Mucosa of rectum (tissue), 2 donors: ENCODE data around the gene COPS8.

Experiments
- H3K27ac ChIP-seq, 2 donors: one replicate each; pipeline ENCODE4 v1.7.0; 2013; ENCODE audit warnings: inconsistent platforms in 2 of 2, low read depth in 2 of 2, low read length in 2 of 2
- H3K27me3 ChIP-seq, 2 donors: one replicate each; pipeline ENCODE4 v1.7.0; 2013; ENCODE audit warnings: low read length in 2 of 2; ENCODE audit not compliant: control insufficient read depth in 2 of 2, insufficient read depth in 2 of 2
- H3K36me3 ChIP-seq, 2 donors: one replicate each; pipeline ENCODE4 v1.7.0; 2013; ENCODE audit warnings: low read length in 2 of 2; ENCODE audit not compliant: control insufficient read depth in 2 of 2, insufficient read depth in 2 of 2
- H3K4me1 ChIP-seq, 2 donors: one replicate each; pipeline ENCODE4 v1.7.0; 2013; ENCODE audit warnings: low read length in 2 of 2, mild to moderate bottlenecking in 1 of 2; ENCODE audit not compliant: control insufficient read depth in 2 of 2, insufficient read depth in 2 of 2
- H3K4me3 ChIP-seq, 2 donors: one replicate each; pipeline ENCODE4 v1.7.0; 2013; ENCODE audit warnings: low read length in 2 of 2
- H3K9ac ChIP-seq, 2 donors: one replicate each; pipeline ENCODE4 v1.7.0; 2013; ENCODE audit warnings: low read length in 2 of 2, low read depth in 1 of 2, mild to moderate bottlenecking in 1 of 2
- H3K9me3 ChIP-seq, 2 donors: one replicate each; pipeline ENCODE4 v1.7.0; 2013; ENCODE audit warnings: low read length in 2 of 2; ENCODE audit not compliant: control insufficient read depth in 2 of 2
- donor health status: healthy.
- donor health status: Normal muscosa, but diverticular disease.

The COPS8 gene

DNA sequence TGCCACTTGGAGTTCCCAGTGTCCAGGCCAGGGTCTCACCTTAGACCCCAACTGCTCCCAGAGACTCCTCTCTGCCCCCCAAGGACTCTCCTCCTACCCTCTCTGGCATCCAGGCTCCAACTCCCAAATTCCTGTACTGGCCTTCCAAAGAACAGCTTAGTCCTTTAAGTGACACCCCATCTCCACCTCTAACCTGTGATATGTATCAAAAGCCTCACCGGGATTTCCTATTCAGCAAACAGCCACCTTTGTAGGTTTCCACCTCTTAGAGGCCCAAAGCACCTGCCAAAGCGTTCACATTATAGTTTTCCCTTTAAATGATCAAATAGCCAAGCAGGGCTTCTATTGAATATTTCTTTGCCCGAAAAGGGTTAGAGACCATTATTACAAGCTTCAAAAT, 2.7 kb upstream of the COPS8 start:
- Histone ChIP-seq H3K9ac (no peak overlapping the region), H3K27me3 (no peaks in the 10 kb centered on the region), H3K4me3 (no peak overlapping the region), H3K36me3 (no peaks in the 10 kb centered on the region), H3K4me1 (peaks cover 4 to 17% of the 10 kb centered on the region in 2 donors), H3K9me3 (no peaks in the 10 kb centered on the region), H3K27ac (no peak overlapping the region)

DNA sequence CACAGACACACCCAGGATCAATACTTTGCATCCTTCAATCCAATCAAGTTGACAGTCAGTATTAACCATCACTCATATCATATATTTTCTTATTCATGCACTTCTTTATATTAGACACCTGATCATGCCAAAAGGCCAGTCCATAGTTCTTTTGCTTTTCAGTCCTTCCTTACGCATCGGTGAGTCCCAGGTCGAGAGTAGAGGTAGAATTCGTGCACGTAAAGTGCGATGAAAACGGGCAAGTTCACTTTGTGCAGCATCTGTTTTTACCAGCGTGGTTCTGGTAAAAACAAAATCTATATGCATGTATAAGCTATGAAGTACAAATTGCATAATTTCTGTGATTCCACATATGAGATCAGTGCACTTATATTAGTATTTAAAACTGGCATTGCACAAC, 1.2 kb upstream of the COPS8 start:
- H3K27ac ChIP-seq: no peak overlapping the region

DNA sequence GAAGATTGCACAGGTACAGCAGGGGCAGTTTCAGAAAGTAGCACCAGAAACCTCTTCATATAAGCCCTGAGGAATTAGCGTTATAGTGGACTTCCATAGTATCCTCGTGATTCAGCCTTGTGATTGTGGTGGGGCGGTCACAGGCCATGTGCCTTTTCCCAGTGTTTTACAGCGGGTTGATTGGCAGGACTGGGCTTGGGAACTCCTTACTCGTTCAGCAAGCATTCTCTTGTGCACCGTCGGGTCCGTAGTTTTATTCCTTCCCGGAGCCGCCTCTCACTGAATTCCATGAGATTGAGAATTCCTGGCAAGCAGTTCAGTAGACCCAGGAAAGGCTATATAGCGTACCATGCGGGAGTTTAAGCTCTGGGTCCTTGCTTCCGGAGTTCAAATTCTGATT, 5.2 kb downstream of the COPS8 start:
- no peaks in the 10 kb centered on the region for H3K27me3 ChIP-seq
- H3K9ac ChIP-seq: no peak overlapping the region
- peaks cover 0 to 18% of the 10 kb centered on the region in 2 donors for H3K4me1 ChIP-seq
- H3K36me3 ChIP-seq: peaks cover 13 to 31% of the 10 kb centered on the region in 2 donors
- no peak overlapping the region for H3K4me3 ChIP-seq
- H3K27ac ChIP-seq: no peak overlapping the region
- no peaks in the 10 kb centered on the region for H3K9me3 ChIP-seq

More for the DNA sequence above, 1.2 kb upstream of the COPS8 start:
- peak overlapping the region in 1 of 2 donors; percentile 85 for H3K4me3 ChIP-seq
- no peak overlapping the region for H3K9ac ChIP-seq
- peaks cover 0 to 3% of the 10 kb centered on the region in 2 donors for H3K36me3 ChIP-seq
- H3K27me3 ChIP-seq: no peaks in the 10 kb centered on the region
- no peaks in the 10 kb centered on the region for H3K9me3 ChIP-seq
- H3K4me1 ChIP-seq: peaks cover 4 to 17% of the 10 kb centered on the region in 2 donors

DNA sequence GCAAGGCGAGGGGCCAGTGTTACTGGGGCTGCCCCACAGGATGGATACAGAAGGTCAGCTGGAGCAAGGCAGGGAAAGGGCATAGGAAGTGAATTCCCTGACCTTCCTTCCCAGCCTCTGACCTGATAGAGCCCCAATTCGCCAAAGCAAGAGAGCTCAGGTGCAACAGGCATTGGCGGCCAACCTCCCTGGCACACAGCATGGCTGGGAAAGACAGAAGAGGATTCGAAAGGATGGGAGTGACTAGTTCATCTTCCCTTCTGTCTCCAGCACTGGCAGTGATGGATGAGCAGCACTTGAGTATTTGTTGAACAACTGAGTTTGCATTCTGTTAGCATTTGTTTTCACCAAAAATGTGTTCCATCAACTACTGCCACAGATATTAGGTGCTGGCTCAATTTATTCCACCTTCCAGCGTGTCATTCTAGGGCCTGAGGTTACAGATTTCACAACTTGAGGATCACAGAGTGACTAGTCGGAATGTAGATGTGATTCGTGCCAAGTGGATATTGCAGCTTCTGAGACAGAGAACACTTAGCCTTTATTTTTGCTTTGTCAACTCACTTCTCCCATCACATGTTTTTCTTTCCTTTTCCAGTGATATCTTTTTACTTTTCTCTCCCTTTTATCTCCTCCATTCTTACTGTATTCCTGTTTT, 6.2 kb downstream of the COPS8 start:
- Histone ChIP-seq H3K27me3 (no peaks in the 10 kb centered on the region), H3K9ac (no peak overlapping the region), H3K4me1 (peaks cover 0 to 10% of the 10 kb centered on the region in 2 donors), H3K9me3 (no peaks in the 10 kb centered on the region), H3K27ac (no peak overlapping the region), H3K36me3 (peaks cover 18 to 39% of the 10 kb centered on the region in 2 donors), H3K4me3 (no peak overlapping the region)

DNA sequence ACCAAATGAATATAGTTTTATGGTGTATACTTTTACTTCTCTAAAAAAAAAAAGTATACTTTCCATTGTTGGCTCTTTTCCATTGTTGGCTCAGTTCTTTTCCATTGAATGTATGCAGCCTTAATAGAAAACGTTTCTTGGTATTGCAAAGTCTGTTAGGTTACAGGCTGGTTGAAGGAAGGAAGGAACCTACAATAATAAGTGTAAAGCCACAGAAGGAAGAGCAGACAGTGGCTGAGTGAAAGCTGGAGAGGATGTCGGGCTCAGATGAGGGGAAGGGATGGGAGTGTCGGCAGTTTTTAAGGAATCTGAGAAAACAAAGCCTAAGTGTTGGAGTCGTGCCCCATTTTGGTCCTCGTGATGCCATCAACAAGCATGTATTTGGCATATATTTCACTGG, 6.8 kb downstream of the COPS8 start:
- Histone ChIP-seq H3K36me3 (peaks cover 22 to 45% of the 10 kb centered on the region in 2 donors), H3K27ac (no peak overlapping the region), H3K4me3 (no peak overlapping the region), H3K9ac (no peak overlapping the region), H3K9me3 (no peaks in the 10 kb centered on the region), H3K4me1 (peaks cover 0 to 6% of the 10 kb centered on the region in 2 donors), H3K27me3 (no peaks in the 10 kb centered on the region)

DNA sequence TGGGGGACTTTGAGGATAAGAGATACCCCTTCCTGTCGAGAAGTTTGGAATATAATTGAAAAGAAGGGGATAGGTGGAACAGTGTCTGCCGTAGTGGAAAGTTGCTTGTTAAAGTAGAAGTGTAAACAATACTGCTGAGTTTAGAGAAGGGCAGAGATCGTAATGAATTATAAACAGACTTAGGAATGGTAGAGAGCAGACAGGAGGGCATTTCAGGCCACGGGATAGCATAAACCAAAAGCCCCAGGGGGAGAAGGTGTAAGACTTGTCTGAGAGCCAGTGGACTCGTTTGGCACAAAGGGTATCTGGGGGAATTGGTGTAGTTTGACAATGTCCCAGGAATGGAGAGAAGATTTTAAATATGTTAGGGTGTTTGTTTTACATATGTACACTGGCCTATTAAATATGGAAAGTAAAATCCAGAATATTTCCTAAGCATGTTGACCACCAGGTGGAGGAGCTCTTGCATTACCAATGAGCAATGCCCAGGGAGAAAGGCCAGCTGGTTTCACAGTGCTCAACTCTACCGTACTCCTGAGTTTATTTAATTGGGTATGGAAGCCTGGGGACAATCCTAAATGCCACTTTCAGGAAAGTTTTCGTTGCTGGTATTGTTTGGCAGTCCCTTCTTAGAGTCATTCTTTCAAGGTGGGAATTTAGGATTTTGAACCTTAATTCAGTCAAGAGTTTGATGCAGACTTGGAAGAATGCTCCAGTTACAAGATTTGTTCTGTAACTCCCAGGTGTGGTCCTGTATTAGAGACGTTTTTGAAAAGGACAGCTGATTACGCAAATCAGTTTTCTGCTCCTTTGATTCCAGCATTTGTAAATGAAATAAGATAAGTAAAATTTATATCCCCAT, 7.5 kb downstream of the COPS8 start:
- no peaks in the 10 kb centered on the region for H3K9me3 ChIP-seq
- H3K36me3 ChIP-seq: peaks cover 27 to 51% of the 10 kb centered on the region in 2 donors
- H3K4me3 ChIP-seq: no peak overlapping the region
- H3K27ac ChIP-seq: no peak overlapping the region
- H3K9ac ChIP-seq: no peak overlapping the region
- H3K27me3 ChIP-seq: no peaks in the 10 kb centered on the region
- peaks cover 0 to 6% of the 10 kb centered on the region in 2 donors for H3K4me1 ChIP-seq

DNA sequence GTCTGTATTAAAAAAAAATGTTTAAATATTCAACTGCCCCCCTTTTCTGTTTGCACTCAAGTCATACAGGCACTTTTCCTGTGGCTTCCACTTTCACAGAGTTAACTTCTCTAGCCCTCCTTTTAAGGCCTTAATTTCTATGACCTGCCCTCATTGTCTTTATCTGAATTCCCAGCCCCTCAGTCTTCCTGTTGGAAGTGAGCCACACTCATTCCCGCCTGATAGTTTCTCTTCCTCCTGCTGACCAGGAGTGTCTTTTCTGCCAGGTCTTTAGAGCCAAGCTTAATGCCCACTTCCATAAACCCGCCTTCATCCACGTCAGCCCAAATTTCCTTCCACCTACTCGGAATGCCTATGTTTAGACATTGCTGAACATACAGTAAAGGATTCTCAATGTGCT, 10.5 kb downstream of the COPS8 start:
- H3K4me1 ChIP-seq: peaks cover 0 to 6% of the 10 kb centered on the region in 2 donors
- no peak overlapping the region for H3K4me3 ChIP-seq
- H3K36me3 ChIP-seq: peaks cover 33 to 56% of the 10 kb centered on the region in 2 donors
- no peak overlapping the region for H3K27ac ChIP-seq
- H3K27me3 ChIP-seq: no peaks in the 10 kb centered on the region
- no peaks in the 10 kb centered on the region for H3K9me3 ChIP-seq
- no peak overlapping the region for H3K9ac ChIP-seq

DNA sequence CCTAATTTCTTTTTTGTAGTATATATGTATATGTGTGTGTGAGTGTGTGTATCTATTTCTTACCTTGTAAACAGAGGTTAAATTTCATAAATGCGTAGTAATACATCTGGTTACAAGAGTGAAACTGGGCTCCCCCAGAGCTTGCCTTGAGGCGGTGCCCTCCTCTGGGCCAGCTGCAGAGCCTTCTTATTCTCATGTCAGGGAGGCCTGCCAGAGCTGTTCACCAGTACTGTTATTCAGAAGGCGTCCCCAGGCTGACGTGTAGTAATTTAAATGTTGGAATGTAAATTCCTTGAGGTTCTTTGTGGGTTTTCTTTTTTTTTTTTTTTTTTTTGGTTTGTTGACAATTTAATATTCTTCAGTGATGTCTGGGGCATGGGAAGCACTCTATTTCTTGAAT, 11.2 kb downstream of the COPS8 start:
- Histone ChIP-seq H3K36me3 (peaks cover 35 to 57% of the 10 kb centered on the region in 2 donors), H3K27me3 (no peaks in the 10 kb centered on the region), H3K4me1 (peaks cover 0 to 6% of the 10 kb centered on the region in 2 donors), H3K9ac (no peak overlapping the region), H3K27ac (no peak overlapping the region), H3K9me3 (no peaks in the 10 kb centered on the region), H3K4me3 (no peak overlapping the region)

DNA sequence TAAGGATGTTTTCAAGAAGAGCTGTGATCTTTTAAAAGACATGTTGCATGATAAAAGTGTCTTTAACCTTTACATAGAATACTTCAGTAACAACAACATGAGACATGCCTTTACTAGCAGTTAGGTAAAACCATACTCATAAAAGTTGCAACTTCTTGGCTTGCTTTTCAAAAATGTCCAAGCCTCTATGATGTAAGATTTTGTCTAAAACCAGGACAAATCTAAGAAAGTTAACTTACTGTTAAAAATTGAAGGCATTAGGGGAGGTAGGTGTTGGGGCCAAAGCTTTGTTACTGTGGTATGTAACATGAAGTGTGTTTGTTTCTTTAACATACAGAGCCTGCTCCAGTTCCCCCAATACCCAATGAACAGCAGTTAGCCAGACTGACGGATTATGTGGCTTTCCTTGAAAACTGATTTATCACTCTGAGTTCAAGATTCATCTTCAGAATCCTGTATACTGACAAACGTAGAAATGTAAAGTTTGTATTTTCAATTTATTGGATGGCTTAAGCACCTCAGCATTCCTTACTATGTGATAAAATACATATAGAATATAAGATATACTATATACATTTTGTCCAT, 11.7 kb downstream of the COPS8 start:
- Histone ChIP-seq H3K4me3 (no peak overlapping the region), H3K36me3 (peaks cover 37 to 56% of the 10 kb centered on the region in 2 donors), H3K9ac (no peak overlapping the region), H3K9me3 (no peaks in the 10 kb centered on the region), H3K27me3 (no peaks in the 10 kb centered on the region), H3K4me1 (peaks cover 0 to 6% of the 10 kb centered on the region in 2 donors), H3K27ac (no peak overlapping the region)
